Astrocyte of the spinal cord (primary cell): ENCODE results near the gene HPCAL4.

Experiments
- DNase-seq: peaks from one replicate; pipeline ENCODE4 v3.0.0; 2011; ENCODE audit warnings: low read depth, low spot score
- H3K4me3 ChIP-seq: 2 replicates; pipeline ENCODE4 v1.5.1; 2011; ENCODE audit warnings: low read depth, mild to moderate bottlenecking, low read length, moderate library complexity
- CTCF ChIP-seq: IDR thresholded peaks from 2 replicates; pipeline ENCODE4 v1.5.1; 2012; ENCODE audit warnings: low read depth, mild to moderate bottlenecking, low read length, inconsistent platforms
- in situ Hi-C: cut with HindIII; loops from 2 replicates; pipeline ENCODE4 v1.10.0; 2017; ENCODE audit warnings: low sequenced_read_pairs

Gene HPCAL4

DNA sequence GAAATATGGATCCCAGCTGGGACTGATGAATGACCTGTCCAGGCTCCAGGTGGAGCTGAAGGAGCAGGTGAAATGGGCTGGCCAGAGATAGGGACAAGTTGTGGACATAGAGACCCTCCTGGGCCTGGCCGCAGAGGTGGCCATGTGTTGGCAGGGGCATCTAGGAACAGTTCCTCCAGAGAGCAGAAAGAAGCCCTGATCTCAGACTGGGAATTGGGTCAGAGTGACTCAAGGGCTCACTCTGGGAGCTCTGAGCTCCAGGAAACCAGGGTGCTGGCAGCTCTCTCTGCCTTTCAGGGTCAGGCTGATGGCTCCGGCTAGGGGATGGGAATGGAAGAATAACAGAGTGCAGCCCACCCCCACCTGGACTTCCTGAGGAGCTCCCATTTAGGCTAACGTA lies 22.3 kb downstream of the HPCAL4 start:
- in situ Hi-C loops = no loop called here
- no peak overlapping the region for H3K4me3 ChIP-seq
- DNase-seq = no peak
- no peak for TF ChIP-seq CTCF

- DNase-seq = no peak
- in situ Hi-C loops = no loop called here
- no peak overlapping the region for H3K4me3 ChIP-seq
- TF ChIP-seq CTCF = no peak
These were observed 23.1 kb downstream of the HPCAL4 start for GRCh38 chr1:39668111-39668510.

GRCh38 chr1:39666772-39667171 lies 24.5 kb downstream of the HPCAL4 start:
- H3K4me3 ChIP-seq = no peak overlapping the region
- DNase-seq = no peak
- in situ Hi-C loops = no loop called here
- no peak for TF ChIP-seq CTCF

GRCh38 chr1:39663559-39663958 lies 27.7 kb downstream of the HPCAL4 start:
- no peak overlapping the region for H3K4me3 ChIP-seq
- no peak for TF ChIP-seq CTCF
- in situ Hi-C loops = no loop called here
- no peak for DNase-seq

DNA sequence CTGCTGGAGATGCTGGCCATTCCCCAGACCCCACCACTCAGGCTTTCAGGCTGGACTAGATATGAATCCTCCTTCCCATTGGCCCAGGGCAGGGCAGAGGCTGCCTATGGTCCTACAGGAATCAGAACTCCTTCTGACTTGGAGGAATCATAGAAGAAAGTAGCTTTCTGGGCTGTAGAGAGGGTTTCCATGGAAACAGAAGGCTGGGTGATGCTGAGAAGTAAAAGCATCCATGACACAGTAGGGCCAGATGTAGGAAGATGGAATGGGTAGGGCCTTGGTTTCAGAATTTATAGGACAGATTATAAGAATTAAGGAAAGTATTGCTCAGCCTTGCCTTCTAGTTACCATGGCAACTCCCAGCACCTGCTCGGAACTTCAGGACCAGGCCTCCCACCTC lies 28.4 kb downstream of the HPCAL4 start:
- in situ Hi-C loops = no loop called here
- H3K4me3 ChIP-seq = no peak overlapping the region
- TF ChIP-seq CTCF = no peak
- no peak for DNase-seq

GRCh38 chr1:39659538-39659937 lies 31.7 kb downstream of the HPCAL4 start:
- TF ChIP-seq CTCF = no peak
- H3K4me3 ChIP-seq = no peak overlapping the region
- in situ Hi-C loops = no loop called here
- DNase-seq = no peak

DNA sequence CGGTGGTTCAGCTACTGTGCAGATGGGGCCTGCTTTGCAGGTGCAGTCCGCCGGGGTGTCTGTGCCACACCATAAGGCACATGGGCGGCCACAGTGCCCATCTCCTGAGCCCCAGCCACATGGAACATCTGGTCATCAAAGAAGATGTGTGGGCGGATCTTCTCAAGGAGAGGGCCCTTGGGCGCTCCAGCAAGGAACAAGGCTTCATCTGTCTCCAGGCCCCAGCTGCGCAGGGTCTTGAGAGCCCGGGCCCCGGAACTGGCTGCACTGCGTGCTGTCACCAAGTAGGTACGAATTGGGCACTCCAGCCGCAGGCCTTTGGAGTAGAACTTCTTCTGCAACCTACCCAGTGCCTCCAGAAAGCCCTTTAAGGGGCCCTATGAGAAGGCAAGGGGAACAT lies 32.1 kb downstream of the HPCAL4 start:
- in situ Hi-C loops = no loop called here

More for the DNA sequence above, 32.1 kb downstream of the HPCAL4 start:
- TF ChIP-seq CTCF = no peak
- DNase-seq = no peak
- no peak overlapping the region for H3K4me3 ChIP-seq
